ENCODE data around the gene ABLIM3.
"Not testable (repeated sequence)": the region's sequence is repeated elsewhere in the genome, so short reads cannot be mapped to it uniquely, and the experiment has no call there.

ABLIM3 gene

GRCh38 chr5:149160291-149160787 is 19.0 kb downstream of the ABLIM3 start:
- DNase-seq, result no peak

GRCh38 chr5:149161026-149161687 is 19.9 kb downstream of the ABLIM3 start:
- DNase-seq, result no peak

- no peak for DNase-seq
Observed at GRCh38 chr5:149161850-149162249, 20.6 kb downstream of the ABLIM3 start.

GRCh38 chr5:149162401-149163084 is 21.2 kb downstream of the ABLIM3 start:
- no peak for DNase-seq

- DNase-seq, result no peak
Observed at GRCh38 chr5:149164731-149165130, 23.4 kb downstream of the ABLIM3 start.

- DNase-seq, result no peak
Observed at GRCh38 chr5:149166128-149166527, 24.8 kb downstream of the ABLIM3 start.

GRCh38 chr5:149166591-149167100 is 25.4 kb downstream of the ABLIM3 start:
- DNase-seq, result no peak

GRCh38 chr5:149168276-149168906 is 27.1 kb downstream of the ABLIM3 start:
- DNase-seq, result no peak

- no peak for DNase-seq
Observed at GRCh38 chr5:149170299-149170698, 29.0 kb downstream of the ABLIM3 start.

- DNase-seq, result no peak
Observed at GRCh38 chr5:149172261-149172660, 31.0 kb downstream of the ABLIM3 start.

GRCh38 chr5:149172709-149173505 is 31.6 kb downstream of the ABLIM3 start:
- no peak for DNase-seq

- no peak for DNase-seq
Observed at GRCh38 chr5:149174847-149175234, 33.5 kb downstream of the ABLIM3 start.

GRCh38 chr5:149175346-149176105 is 34.2 kb downstream of the ABLIM3 start:
- no peak for DNase-seq

- no peak for DNase-seq
Observed at GRCh38 chr5:149177339-149177843, 36.1 kb downstream of the ABLIM3 start.

- DNase-seq, result no peak
Observed at GRCh38 chr5:149177911-149178565, 36.7 kb downstream of the ABLIM3 start.

- no peak for DNase-seq
Observed at GRCh38 chr5:149181732-149182131, 40.4 kb downstream of the ABLIM3 start.

- DNase-seq, result no peak
Observed at GRCh38 chr5:149182241-149182640, 40.9 kb downstream of the ABLIM3 start.

GRCh38 chr5:149185067-149185466 is 43.8 kb downstream of the ABLIM3 start:
- no peak for DNase-seq

- DNase-seq, result no peak
Observed at GRCh38 chr5:149186506-149186905, 45.2 kb downstream of the ABLIM3 start.

GRCh38 chr5:149187617-149188016 is 46.3 kb downstream of the ABLIM3 start:
- not testable (repeated sequence) for DNase-seq

GRCh38 chr5:149188383-149188782 is 47.1 kb downstream of the ABLIM3 start:
- no peak for DNase-seq

Data from CD4-positive, alpha-beta T cell treated with Interleukin-4 for 1 hour (primary cell).